Activated naive CD4-positive, alpha-beta T cell treated with anti-CD3 and anti-CD28 coated beads for 36 hours (primary cell): Measurements from ENCODE around the gene SARDH. TPM values are rescaled to one million over a fixed set of nuclear protein-coding genes. Genes with fewer than 3 reads are reported as not detected.

Experiments used
- CTCF ChIA-PET: fragments of 350-600 bp; sonication (Branson Sonifier 250); formaldehyde crosslinking; loops from one replicate; lab custom pipeline; 2021; ENCODE audit warnings: antibody characterized with exemption; lab: Charles Lee
- DNase-seq: peaks from one replicate; pipeline ENCODE4 v3.0.0-alpha.2; 2020
- H3K27ac Mint-ChIP-seq: one replicate; pipeline ENCODE4 v1.8.0; 2021; ENCODE audit warnings: mild to moderate bottlenecking, mixed read lengths
- H3K27me3 Mint-ChIP-seq: one replicate; pipeline ENCODE4 v1.8.0; 2021; ENCODE audit warnings: low read depth, mixed read lengths
- H3K36me3 Mint-ChIP-seq: one replicate; pipeline ENCODE4 v1.8.0; 2021; ENCODE audit warnings: low read depth, mixed read lengths
- H3K4me1 Mint-ChIP-seq: one replicate; pipeline ENCODE4 v1.8.0; 2021; ENCODE audit warnings: low read depth, mixed read lengths
- H3K4me3 Mint-ChIP-seq: one replicate; pipeline ENCODE4 v1.8.0; 2021; ENCODE audit warnings: mild to moderate bottlenecking, moderate library complexity, mixed read lengths
- H3K9me3 Mint-ChIP-seq: one replicate; pipeline ENCODE4 v1.8.0; 2021; ENCODE audit warnings: mixed read lengths
- intact Hi-C: fragments of 100-400 bp; cut with micrococcal nuclease; formaldehyde crosslinking; loops from one replicate; pipeline ENCODE4 v1.15.1; 2023
- total RNA-seq, 2 experiments: library from RNA; stranded (reverse); gene quantifications; one replicate each; pipeline ENCODE4 v1.2.3, GENCODE V29; 2021

Gene SARDH
- total RNA-seq, 2 experiments from 2014 or later: 7.7 TPM

- Mint-ChIP-seq H3K36me3 (no peaks in the 10 kb centered on the region), H3K27me3 (peaks cover 10% of the 10 kb centered on the region), H3K27ac (no peak overlapping the region), H3K4me1 (peaks cover 4% of the 10 kb centered on the region), H3K4me3 (no peak overlapping the region), H3K9me3 (no peaks in the 10 kb centered on the region)
- intact Hi-C loops: loop anchor here (2.0 kb wide), 1 partner anchor 135 kb away; no protein-coding TSS in a partner anchor
- CTCF ChIA-PET: interaction anchor here (0.5 to 2.6 kb wide), 15 partner anchors 9 to 323 kb away, joined by 3 to 16 read pairs (median 4); partner anchors contain the start of genes ADAMTSL2 and SARDH
- no peak for DNase-seq
Observed at GRCh38 chr9:133727277-133727875, 10.8 kb downstream of the SARDH start.

DNA sequence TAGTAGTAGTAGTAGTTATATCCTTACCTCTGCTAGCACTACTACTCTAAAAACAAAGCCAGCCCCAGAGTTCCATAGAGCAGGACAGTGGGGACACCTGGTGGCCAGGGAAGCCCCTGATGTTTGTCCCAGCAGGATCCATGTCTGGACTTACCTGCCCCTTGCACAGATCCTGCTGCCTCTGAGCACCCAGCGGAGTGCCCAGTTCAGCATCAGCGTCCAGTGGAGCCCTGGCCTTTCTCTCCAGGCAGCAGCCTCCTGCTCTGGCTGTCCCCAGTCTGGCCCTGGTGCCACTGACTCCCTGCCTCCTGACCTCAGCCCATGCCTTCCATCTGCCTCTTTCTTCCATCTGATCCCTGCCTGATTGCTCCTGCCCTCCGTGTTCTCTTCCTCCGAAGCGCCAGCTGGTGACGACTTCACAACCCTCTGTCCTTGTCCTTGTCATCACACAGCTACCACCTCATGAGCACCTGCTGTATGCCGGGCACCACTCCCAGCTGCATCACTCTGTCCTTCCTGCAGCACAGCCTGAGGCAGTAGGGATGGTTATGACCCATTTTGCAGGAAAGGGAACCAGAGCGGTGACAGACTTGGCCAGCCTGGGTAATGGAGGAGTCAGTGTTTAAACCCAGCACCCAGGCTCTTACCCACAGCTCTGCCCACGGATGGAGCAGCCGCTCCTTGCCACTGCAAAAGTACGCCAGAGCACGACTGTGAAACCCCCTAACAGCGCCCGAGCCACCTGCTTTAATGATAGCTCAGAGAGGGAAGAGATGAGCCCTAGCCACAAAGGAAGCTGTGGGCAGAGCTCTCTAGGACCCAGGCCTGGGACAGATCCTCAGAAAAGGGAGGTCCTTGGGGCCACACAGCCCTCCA lies 11.5 kb downstream of the SARDH start:
- intact Hi-C loops: loop anchor here (1.0 to 2.0 kb wide), 2 partner anchors 134 to 193 kb away; no protein-coding TSS in a partner anchor
- H3K9me3 Mint-ChIP-seq: no peaks in the 10 kb centered on the region
- no peak overlapping the region for H3K27ac Mint-ChIP-seq
- CTCF ChIA-PET: interaction anchor here (0.8 to 2.6 kb wide), 13 partner anchors 10 to 193 kb away, joined by 3 to 16 read pairs (median 4); partner anchors contain the start of genes ADAMTSL2 and SARDH
- no peaks in the 10 kb centered on the region for H3K36me3 Mint-ChIP-seq
- peaks cover 4% of the 10 kb centered on the region for H3K4me1 Mint-ChIP-seq
- DNase-seq: peak; percentile 83
- peaks cover 10% of the 10 kb centered on the region for H3K27me3 Mint-ChIP-seq
- H3K4me3 Mint-ChIP-seq: no peak overlapping the region

- Mint-ChIP-seq H3K36me3 (no peaks in the 10 kb centered on the region), H3K27ac (no peak overlapping the region), H3K4me1 (peaks cover 4% of the 10 kb centered on the region), H3K27me3 (peaks cover 10% of the 10 kb centered on the region), H3K9me3 (no peaks in the 10 kb centered on the region), H3K4me3 (no peak overlapping the region)
- intact Hi-C loops: loop anchor here (1.0 to 2.0 kb wide), 2 partner anchors 133 to 193 kb away; no protein-coding TSS in a partner anchor
- no peak for DNase-seq
- CTCF ChIA-PET: interaction anchor here (0.7 to 2.6 kb wide), 4 partner anchors 81 to 193 kb away, joined by 3 to 16 read pairs (median 10); partner anchors contain the start of gene ADAMTSL2
Observed at GRCh38 chr9:133725886-133726285, 12.3 kb downstream of the SARDH start.

DNA sequence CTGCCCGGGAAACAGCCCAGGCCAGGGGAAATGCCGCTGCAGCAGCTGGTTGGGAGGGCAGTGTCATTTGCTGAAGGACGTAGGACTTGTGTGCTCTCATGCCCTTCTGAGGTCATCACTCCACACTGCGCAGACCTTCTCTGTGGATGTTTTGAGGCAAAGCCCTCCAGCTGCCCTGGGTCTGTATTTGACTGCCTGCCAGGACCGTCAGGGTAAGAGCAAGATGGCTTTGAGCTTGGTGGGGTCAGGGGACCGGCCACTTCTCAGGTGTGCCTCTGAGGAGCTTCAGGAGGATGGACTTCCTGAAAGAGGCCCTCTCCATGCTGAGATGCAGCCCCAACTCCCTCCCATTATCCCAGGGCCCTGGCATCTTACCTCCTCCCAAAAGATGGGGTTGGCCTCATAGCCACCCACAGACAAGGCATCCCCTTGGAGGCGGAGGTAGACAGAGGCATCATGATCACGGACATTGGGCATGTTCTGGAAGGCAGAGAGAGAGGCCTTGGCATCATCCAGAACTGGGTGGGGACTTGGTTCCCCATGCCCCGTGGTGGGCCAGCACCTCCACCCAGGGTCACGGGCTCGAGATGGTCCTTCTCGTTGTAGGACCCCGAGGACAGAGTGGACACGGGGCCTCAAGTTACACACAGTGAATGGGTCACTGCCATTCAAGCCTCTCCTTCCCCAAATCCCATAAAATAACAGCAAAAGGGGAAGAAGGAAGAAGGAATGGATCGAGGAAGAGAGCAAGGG lies 19.4 kb downstream of the SARDH start:
- CTCF ChIA-PET: interaction anchor here (1.2 kb wide), 1 partner anchor 185 kb away, joined by 5 read pairs; no protein-coding TSS in a partner anchor
- Mint-ChIP-seq H3K4me3 (no peak overlapping the region), H3K4me1 (peaks cover 4% of the 10 kb centered on the region), H3K9me3 (peaks cover 7% of the 10 kb centered on the region), H3K27ac (no peak overlapping the region), H3K36me3 (peaks cover 1% of the 10 kb centered on the region), H3K27me3 (peaks cover 1% of the 10 kb centered on the region)
- DNase-seq: no peak
- intact Hi-C loops: no loop called here

DNA sequence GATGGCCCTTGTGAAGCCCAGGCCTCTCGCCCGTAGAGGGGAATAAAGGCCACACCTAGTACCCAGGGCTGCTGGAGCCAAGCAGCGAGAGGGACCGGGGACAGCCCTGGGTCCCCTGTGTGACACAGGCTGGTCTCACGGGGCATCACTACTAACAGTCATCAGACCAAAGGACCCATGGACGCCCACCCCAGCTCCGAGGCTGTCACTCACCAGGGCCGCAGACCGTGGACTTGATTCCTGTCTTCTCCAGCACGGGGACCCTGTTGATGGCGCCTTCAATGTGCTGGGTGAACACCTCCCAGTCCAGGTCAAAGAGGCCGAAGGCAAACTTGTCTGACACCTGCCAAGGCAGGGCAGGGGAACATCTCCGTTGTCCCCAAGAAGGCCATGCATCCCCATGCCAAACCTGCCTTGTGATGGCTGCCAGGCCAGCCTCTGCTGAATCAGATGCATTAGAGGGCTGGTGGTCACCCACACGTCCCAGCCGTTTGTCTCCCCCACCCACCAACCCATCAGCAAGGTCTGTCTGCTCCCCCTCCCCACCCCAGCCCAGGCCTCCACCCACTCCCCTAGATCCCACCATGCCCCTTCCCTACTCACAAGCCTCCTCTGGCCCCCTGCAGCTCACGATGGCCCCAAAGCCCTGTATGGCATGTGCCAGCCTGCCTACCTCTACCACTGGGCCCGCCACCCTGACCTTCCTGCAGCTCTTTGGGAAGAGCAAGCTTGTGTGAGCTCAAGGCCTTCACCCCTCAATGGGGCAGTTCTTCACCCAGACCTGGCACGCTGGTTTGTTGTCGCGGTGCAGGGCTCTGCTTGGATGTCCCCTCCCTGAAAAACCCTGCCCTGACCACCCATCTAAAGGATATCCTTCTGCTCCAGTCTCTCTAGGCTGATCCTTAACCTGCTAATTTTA lies 20.8 kb downstream of the SARDH start:
- peak; percentile 3 for DNase-seq
- H3K36me3 Mint-ChIP-seq: peaks cover 1% of the 10 kb centered on the region
- intact Hi-C loops: no loop called here
- CTCF ChIA-PET: interaction anchor here (0.9 kb wide), 2 partner anchors 10 to 184 kb away, joined by 3 to 4 read pairs; no protein-coding TSS in a partner anchor
- no peak overlapping the region for H3K27ac Mint-ChIP-seq
- H3K4me1 Mint-ChIP-seq: peaks cover 5% of the 10 kb centered on the region
- H3K9me3 Mint-ChIP-seq: peaks cover 7% of the 10 kb centered on the region
- peaks cover 1% of the 10 kb centered on the region for H3K27me3 Mint-ChIP-seq
- no peak overlapping the region for H3K4me3 Mint-ChIP-seq

DNA sequence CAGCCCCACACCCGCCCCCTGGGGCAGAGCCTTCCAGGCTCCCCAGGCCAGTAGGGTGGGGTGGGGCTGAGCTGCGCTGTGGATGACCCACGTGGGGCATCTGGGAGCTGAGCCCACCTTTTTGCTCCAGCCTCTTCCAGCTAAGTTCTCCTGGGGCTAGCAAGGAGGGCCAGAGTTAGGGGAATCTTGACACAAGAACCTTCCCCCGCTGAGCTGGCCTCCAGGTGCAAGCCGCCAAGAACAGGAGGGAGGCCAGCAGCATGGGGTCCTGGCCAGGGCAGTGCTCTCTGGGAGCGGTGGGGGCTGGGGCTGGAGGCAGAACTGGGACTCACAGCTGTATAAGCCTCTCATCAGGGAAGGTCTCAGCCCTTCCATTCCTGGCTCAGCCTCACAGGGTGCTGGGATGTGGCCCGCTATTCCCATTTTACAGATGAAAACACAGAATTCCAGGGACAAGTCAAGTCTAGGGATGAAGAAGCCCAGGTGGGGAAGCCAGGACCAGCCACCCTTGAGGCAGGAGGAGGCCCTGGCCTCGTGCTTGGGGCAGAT lies 21.5 kb downstream of the SARDH start:
- CTCF ChIA-PET: interaction anchor here (0.6 to 0.9 kb wide), 3 partner anchors 10 to 183 kb away, joined by 3 to 5 read pairs (median 4); no protein-coding TSS in a partner anchor
- no peak overlapping the region for H3K4me3 Mint-ChIP-seq
- no peak for DNase-seq
- peaks cover 6% of the 10 kb centered on the region for H3K4me1 Mint-ChIP-seq
- H3K27me3 Mint-ChIP-seq: peaks cover 1% of the 10 kb centered on the region
- no peak overlapping the region for H3K27ac Mint-ChIP-seq
- H3K36me3 Mint-ChIP-seq: peaks cover 1% of the 10 kb centered on the region
- intact Hi-C loops: loop anchor here (1.0 kb wide), 1 partner anchor 60 kb away; no protein-coding TSS in a partner anchor
- peaks cover 7% of the 10 kb centered on the region for H3K9me3 Mint-ChIP-seq

DNA sequence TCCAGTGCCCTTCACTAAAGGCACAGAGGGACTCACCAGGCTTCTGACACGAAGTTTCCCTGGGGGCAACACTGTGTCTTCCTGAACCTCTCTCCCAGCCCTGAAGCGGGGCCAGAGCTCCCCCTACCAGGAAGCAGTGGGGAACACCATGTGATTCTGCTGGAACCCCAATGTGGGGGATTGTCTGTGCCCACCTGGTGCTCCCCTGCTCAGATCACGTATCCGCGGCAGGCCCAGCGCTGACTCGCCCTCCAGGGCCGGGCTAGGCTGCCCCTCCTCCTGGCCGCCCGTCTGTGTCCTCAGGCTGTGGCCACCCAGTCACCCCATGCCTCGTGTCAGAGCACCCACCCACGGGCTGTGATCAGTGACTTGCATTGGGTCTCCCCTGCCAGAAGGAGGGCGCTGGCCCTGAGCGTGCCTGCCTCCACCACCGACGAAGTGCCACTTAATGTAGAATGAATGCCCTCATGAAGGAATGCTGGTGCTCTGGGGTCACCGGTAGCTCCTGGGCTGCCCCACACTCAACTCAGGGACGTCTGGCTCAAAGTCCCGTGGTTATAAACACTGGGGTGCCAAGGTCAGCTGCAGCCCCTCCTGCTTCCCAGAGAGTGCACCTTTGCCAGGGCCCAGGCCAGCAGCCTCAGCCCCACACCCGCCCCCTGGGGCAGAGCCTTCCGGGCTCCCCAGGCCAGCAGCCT lies 22.1 kb downstream of the SARDH start:
- no peak overlapping the region for H3K4me3 Mint-ChIP-seq
- H3K9me3 Mint-ChIP-seq: peaks cover 7% of the 10 kb centered on the region
- H3K4me1 Mint-ChIP-seq: peaks cover 6% of the 10 kb centered on the region
- CTCF ChIA-PET: interaction anchor here (0.6 to 0.9 kb wide), 3 partner anchors 11 to 182 kb away, joined by 3 to 5 read pairs (median 4); no protein-coding TSS in a partner anchor
- peaks cover 1% of the 10 kb centered on the region for H3K36me3 Mint-ChIP-seq
- H3K27ac Mint-ChIP-seq: no peak overlapping the region
- peaks cover 1% of the 10 kb centered on the region for H3K27me3 Mint-ChIP-seq
- peak; percentile 54 for DNase-seq
- intact Hi-C loops: loop anchor here (1.0 kb wide), 1 partner anchor 60 kb away; no protein-coding TSS in a partner anchor

DNA sequence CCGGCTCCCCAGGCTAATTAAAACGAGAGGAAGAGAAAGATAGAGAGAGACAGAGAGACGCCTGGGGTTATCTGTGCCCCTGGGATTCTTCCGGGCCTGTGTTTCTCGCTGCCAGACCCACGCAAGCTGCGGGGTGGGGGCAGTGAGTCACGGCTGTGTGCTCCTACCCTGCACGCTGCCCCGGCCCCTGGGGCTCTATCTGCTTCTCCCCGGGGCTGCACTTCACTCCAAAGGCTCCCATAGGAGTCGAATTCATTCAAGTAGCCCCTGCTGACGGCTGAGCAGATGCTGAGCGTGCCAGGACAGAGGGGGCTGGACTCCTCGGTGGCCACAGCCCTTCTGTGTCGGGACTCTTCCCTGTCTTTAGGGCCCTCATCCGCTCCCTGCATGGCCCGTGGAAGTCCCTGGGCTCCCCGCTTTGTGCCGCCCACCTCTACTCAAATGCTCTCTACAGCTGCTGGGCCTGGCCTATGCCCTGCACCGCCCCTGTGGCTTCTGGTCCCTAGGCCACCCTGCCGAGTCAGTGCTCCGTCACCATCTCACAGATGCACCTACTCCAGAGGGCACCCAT lies 22.8 kb downstream of the SARDH start:
- DNase-seq: no peak
- H3K27ac Mint-ChIP-seq: no peak overlapping the region
- peaks cover 1% of the 10 kb centered on the region for H3K27me3 Mint-ChIP-seq
- peaks cover 2% of the 10 kb centered on the region for H3K9me3 Mint-ChIP-seq
- no peak overlapping the region for H3K4me3 Mint-ChIP-seq
- intact Hi-C loops: no loop called here
- H3K4me1 Mint-ChIP-seq: peaks cover 8% of the 10 kb centered on the region
- CTCF ChIA-PET: interaction anchor here (1.1 to 1.7 kb wide), 2 partner anchors 71 to 123 kb away, joined by 3 to 5 read pairs; no protein-coding TSS in a partner anchor
- peaks cover under 1% of the 10 kb centered on the region for H3K36me3 Mint-ChIP-seq

- Mint-ChIP-seq H3K27me3 (peaks cover 1% of the 10 kb centered on the region), H3K9me3 (no peaks in the 10 kb centered on the region), H3K4me3 (no peak overlapping the region), H3K4me1 (peaks cover 10% of the 10 kb centered on the region), H3K36me3 (no peaks in the 10 kb centered on the region), H3K27ac (no peak overlapping the region)
- CTCF ChIA-PET: interaction anchor here (0.6 to 1.7 kb wide), 3 partner anchors 70 to 292 kb away, joined by 3 to 5 read pairs (median 3); no protein-coding TSS in a partner anchor
- DNase-seq: peak; percentile 2
- intact Hi-C loops: no loop called here
Observed at GRCh38 chr9:133714606-133715294, 23.4 kb downstream of the SARDH start.
